ENCODE measurements around the gene PUS1. TPM values are rescaled to one million over a fixed set of nuclear protein-coding genes. Genes with fewer than 3 reads are reported as not detected.

PUS1 gene
- total and polyA plus RNA-seq, 8 donors, result 7.6 to 35.4 (median 14.7) TPM

DNA sequence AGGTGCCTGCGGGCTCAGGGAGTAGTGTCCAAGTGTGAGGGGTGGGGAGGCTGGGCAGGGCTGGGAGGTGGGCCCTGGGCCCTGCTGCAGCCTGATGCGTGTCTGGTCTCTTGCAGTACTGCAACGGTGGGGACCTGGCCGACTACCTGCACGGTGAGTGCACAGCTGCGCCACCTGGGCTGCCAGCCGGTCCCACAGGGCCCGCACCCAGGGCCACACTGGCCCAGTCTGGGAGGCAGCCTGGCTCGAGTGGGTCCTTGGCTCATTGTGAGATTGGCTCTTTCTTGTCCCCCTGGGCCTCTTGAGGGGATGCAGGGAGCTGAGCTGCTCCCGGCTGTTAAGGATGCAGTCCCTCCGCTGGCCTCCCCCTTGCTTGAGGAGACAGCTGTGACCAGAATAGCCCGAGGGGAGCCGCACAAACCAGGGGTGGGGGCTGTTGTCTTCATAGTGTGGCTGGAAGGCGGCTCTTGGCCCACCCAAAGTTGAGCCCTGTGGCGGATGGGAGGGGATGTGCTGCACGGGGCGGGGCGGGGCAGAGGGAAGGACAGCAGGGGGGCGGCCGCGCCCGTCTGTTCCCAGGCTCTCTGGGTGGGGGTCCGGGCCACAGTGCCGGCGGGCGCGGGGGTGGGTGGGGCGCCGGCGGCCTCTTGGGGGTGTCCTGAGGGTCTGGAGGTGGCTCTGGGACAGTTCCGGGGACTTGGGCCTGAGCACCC is 21.5 kb upstream of the PUS1 start:
- intact Hi-C loops (cut with DNase I), result no loop called here
- no peaks in the 10 kb centered on the region for H3K9me3 ChIP-seq
- H3K4me3 ChIP-seq, result no peak overlapping the region
- 93% methylated on average over 19 to 31 of the region's 31 CpGs for WGBS, 2 donors
- H3K27me3 ChIP-seq, result no peaks in the 10 kb centered on the region
- no peak for TF ChIP-seq CTCF (IDR thresholded peaks at IDR 0.05)
- peaks cover 0 to 6% (median 0%) of the 10 kb centered on the region in 3 donors for H3K4me1 ChIP-seq
- H3K36me3 ChIP-seq, result peaks cover 0 to 64% (median 48%) of the 10 kb centered on the region in 3 donors
- FAIRE-seq, result no peak
- DNase-seq, result peak in 3 of 6 donors; percentile 1 to 74 (median 36)
- no peak overlapping the region for H3K27ac ChIP-seq
- no peak for ATAC-seq

GRCh38 chr12:131908092-131909080 is 20.7 kb upstream of the PUS1 start:
- peaks cover 0 to 72% (median 54%) of the 10 kb centered on the region in 3 donors for H3K36me3 ChIP-seq
- ATAC-seq (no peak), FAIRE-seq (no peak), DNase-seq (peak in 3 of 6 donors; percentile 5 to 84 (median 46))
- WGBS, 2 donors, result 96% methylated on average over 83 to 96 of the region's 96 CpGs
- no peak for TF ChIP-seq CTCF (IDR thresholded peaks at IDR 0.05)
- no peaks in the 10 kb centered on the region for H3K27me3 ChIP-seq
- no peak overlapping the region for H3K27ac ChIP-seq
- H3K9me3 ChIP-seq, result no peaks in the 10 kb centered on the region
- intact Hi-C loops (cut with DNase I), result no loop called here
- H3K4me3 ChIP-seq, result no peak overlapping the region
- H3K4me1 ChIP-seq, result peaks cover 0 to 6% (median 0%) of the 10 kb centered on the region in 3 donors

- Histone ChIP-seq H3K36me3 (peaks cover 0 to 81% (median 56%) of the 10 kb centered on the region in 3 donors), H3K27me3 (no peaks in the 10 kb centered on the region), H3K4me3 (no peak overlapping the region), H3K4me1 (peaks cover 0 to 6% (median 0%) of the 10 kb centered on the region in 3 donors), H3K9me3 (no peaks in the 10 kb centered on the region), H3K27ac (no peak overlapping the region)
- peak in 4 of 6 donors; percentile 2 to 76 (median 51) for DNase-seq
- WGBS, 2 donors, result 95 to 96% methylated on average over 53 to 61 of the region's 61 CpGs
- ATAC-seq, result no peak
- intact Hi-C loops (cut with DNase I), result no loop called here
- no peak for TF ChIP-seq CTCF (IDR thresholded peaks at IDR 0.05)
- no peak for FAIRE-seq
These were observed 19.9 kb upstream of the PUS1 start for GRCh38 chr12:131909081-131909751.

GRCh38 chr12:131909752-131910219 is 19.3 kb upstream of the PUS1 start:
- Histone ChIP-seq H3K36me3 (peaks cover 0 to 86% (median 60%) of the 10 kb centered on the region in 3 donors), H3K4me1 (peaks cover 0 to 6% (median 0%) of the 10 kb centered on the region in 3 donors), H3K9me3 (no peaks in the 10 kb centered on the region), H3K4me3 (no peak overlapping the region), H3K27me3 (no peaks in the 10 kb centered on the region), H3K27ac (no peak overlapping the region)
- ATAC-seq (no peak), DNase-seq (peak in 2 of 6 donors; percentile 44 to 77), FAIRE-seq (no peak)
- 94% methylated on average over 26 of the region's 26 CpGs for WGBS, 2 donors
- TF ChIP-seq CTCF (IDR thresholded peaks at IDR 0.05), result no peak
- intact Hi-C loops (cut with DNase I), result no loop called here
